ENCODE measurements around the gene LILRB5.

DNA sequence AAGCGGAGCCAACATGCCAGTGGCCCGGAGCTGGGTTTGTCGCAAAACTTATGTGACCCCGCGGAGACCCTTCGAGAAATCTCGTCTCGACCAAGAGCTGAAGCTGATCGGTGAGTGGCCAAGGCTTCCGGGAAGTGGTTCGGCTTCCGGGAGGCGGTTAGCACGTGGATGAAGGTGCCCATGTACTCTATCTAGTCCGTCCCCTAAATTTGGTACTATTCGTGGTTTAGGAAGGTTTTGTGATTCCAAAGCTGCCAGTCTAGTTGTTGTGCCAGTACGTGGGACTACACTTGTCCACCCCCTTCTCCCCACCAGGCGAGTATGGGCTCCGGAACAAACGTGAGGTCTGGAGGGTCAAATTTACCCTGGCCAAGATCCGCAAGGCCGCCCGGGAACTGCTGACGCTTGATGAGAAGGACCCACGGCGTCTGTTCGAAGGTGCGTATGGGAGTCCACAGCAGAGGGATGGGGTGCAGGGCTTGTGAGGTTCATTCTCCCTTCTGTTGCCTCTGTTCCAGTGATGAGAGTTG is 55.8 kb downstream of the LILRB5 start:
- TF ChIP-seq, protein P1, sequence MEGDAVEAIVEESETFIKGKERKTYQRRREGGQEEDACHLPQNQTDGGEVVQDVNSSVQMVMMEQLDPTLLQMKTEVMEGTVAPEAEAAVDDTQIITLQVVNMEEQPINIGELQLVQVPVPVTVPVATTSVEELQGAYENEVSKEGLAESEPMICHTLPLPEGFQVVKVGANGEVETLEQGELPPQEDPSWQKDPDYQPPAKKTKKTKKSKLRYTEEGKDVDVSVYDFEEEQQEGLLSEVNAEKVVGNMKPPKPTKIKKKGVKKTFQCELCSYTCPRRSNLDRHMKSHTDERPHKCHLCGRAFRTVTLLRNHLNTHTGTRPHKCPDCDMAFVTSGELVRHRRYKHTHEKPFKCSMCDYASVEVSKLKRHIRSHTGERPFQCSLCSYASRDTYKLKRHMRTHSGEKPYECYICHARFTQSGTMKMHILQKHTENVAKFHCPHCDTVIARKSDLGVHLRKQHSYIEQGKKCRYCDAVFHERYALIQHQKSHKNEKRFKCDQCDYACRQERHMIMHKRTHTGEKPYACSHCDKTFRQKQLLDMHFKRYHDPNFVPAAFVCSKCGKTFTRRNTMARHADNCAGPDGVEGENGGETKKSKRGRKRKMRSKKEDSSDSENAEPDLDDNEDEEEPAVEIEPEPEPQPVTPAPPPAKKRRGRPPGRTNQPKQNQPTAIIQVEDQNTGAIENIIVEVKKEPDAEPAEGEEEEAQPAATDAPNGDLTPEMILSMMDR (IDR thresholded peaks at IDR 0.05; ENCODE audit: low read length): no peak
- no peak for TF ChIP-seq EZH2 (IDR thresholded peaks at IDR 0.05; ENCODE audit: borderline replicate concordance, low read length)
